Parathyroid adenoma (tissue), 2 donors: Measurements from ENCODE around the gene DFFA.

Experiments
- H2AFZ ChIP-seq: fragments of 300-600 bp; sonication (generic); one replicate; pipeline ENCODE4 v1.7.0; 2017; ENCODE audit warnings: antibody characterized with exemption, mild to moderate bottlenecking
- H3K27ac ChIP-seq: fragments of 300-600 bp; sonication (generic); one replicate; pipeline ENCODE4 v1.7.0; 2017
- H3K27me3 ChIP-seq: fragments of 300-600 bp; sonication (generic); one replicate; pipeline ENCODE4 v1.7.0; 2017; ENCODE audit warnings: low read length; ENCODE audit not compliant: control insufficient read depth, insufficient read depth
- H3K36me3 ChIP-seq: fragments of 300-600 bp; sonication (generic); one replicate; pipeline ENCODE4 v1.7.0; 2017; ENCODE audit warnings: low read length; ENCODE audit not compliant: control insufficient read depth, insufficient read depth
- H3K4me1 ChIP-seq: fragments of 300-600 bp; sonication (generic); one replicate; pipeline ENCODE4 v1.7.0; 2017; ENCODE audit warnings: control low read depth
- H3K4me2 ChIP-seq: fragments of 300-600 bp; sonication (generic); one replicate; pipeline ENCODE4 v1.7.0; 2017; ENCODE audit warnings: low read length
- H3K4me3 ChIP-seq: fragments of 300-600 bp; sonication (generic); one replicate; pipeline ENCODE4 v1.7.0; 2017; ENCODE audit warnings: low read depth, low read length
- H3K79me2 ChIP-seq: fragments of 300-600 bp; sonication (generic); one replicate; pipeline ENCODE4 v1.7.0; 2017; ENCODE audit warnings: control low read depth
- H3K9ac ChIP-seq: fragments of 300-600 bp; sonication (generic); one replicate; pipeline ENCODE4 v1.7.0; 2017; ENCODE audit warnings: mild to moderate bottlenecking
- H3K9me3 ChIP-seq: fragments of 300-600 bp; sonication (generic); one replicate; pipeline ENCODE4 v1.7.0; 2017; ENCODE audit warnings: low read length; ENCODE audit not compliant: control insufficient read depth
- TF ChIP-seq, protein P1 (sequence below): fragments of 300-600 bp; sonication (generic); IDR thresholded peaks from one replicate; pipeline ENCODE4 v1.7.0; 2017; ENCODE audit warnings: antibody characterized with exemption, mild to moderate bottlenecking
- donor health status: primary hyperparathyroidism.

Gene DFFA

DNA sequence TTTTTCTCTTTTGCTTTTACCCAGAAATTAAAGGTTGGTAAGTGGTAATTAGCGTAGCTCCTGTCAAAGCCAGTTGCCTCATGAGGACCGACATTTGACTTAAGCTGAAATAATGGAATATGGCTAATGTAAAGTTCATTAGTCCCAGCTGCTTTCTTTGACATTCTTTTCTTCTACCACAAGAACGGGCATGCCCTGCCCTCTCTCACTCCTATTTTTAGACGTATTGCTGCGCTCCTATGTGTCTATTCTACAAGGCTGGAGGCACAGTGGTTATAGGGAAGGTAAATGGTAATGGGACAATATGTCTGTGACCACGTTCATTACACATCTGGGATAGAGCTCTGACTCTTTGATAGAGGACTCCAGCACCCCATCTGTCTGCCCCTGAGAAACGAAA is 15.7 kb downstream of the DFFA start:
- no peaks in the 10 kb centered on the region for H3K4me1 ChIP-seq
- no peak overlapping the region for H3K4me2 ChIP-seq
- H3K9ac ChIP-seq, result no peak overlapping the region
- TF ChIP-seq, protein P1, sequence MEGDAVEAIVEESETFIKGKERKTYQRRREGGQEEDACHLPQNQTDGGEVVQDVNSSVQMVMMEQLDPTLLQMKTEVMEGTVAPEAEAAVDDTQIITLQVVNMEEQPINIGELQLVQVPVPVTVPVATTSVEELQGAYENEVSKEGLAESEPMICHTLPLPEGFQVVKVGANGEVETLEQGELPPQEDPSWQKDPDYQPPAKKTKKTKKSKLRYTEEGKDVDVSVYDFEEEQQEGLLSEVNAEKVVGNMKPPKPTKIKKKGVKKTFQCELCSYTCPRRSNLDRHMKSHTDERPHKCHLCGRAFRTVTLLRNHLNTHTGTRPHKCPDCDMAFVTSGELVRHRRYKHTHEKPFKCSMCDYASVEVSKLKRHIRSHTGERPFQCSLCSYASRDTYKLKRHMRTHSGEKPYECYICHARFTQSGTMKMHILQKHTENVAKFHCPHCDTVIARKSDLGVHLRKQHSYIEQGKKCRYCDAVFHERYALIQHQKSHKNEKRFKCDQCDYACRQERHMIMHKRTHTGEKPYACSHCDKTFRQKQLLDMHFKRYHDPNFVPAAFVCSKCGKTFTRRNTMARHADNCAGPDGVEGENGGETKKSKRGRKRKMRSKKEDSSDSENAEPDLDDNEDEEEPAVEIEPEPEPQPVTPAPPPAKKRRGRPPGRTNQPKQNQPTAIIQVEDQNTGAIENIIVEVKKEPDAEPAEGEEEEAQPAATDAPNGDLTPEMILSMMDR, result no peak
- no peaks in the 10 kb centered on the region for H3K27me3 ChIP-seq
- no peaks in the 10 kb centered on the region for H3K9me3 ChIP-seq
- H2AFZ ChIP-seq, result no peak overlapping the region
- no peak overlapping the region for H3K27ac ChIP-seq
- no peak overlapping the region for H3K4me3 ChIP-seq
- H3K79me2 ChIP-seq, result no peaks in the 10 kb centered on the region
- no peaks in the 10 kb centered on the region for H3K36me3 ChIP-seq

DNA sequence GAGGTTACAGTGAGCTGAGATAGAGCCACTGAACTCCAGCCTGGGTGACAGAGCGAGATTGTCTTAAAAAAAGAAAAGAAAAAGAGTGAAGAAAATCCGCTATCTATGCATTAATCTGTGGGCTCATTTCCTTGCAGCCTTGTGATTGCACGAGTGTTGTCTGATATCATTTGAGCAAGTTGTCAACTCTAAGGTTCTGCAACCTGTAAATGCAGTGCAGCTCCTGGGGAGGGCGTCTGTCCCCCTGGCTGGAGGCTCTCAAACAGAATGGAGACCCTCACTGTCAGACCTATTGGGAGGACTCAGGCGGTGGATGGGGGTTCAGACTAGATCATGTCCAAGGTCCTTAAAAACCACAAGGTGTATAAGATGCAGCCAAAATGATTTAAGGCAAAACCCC is 16.3 kb downstream of the DFFA start:
- TF ChIP-seq, protein P1, result no peak
- Histone ChIP-seq H3K9ac (no peak overlapping the region), H3K27ac (no peak overlapping the region), H3K4me3 (no peak overlapping the region), H3K9me3 (no peaks in the 10 kb centered on the region), H3K36me3 (no peaks in the 10 kb centered on the region), H3K27me3 (no peaks in the 10 kb centered on the region), H3K4me2 (no peak overlapping the region), H2AFZ (no peak overlapping the region), H3K79me2 (no peaks in the 10 kb centered on the region), H3K4me1 (no peaks in the 10 kb centered on the region)

DNA sequence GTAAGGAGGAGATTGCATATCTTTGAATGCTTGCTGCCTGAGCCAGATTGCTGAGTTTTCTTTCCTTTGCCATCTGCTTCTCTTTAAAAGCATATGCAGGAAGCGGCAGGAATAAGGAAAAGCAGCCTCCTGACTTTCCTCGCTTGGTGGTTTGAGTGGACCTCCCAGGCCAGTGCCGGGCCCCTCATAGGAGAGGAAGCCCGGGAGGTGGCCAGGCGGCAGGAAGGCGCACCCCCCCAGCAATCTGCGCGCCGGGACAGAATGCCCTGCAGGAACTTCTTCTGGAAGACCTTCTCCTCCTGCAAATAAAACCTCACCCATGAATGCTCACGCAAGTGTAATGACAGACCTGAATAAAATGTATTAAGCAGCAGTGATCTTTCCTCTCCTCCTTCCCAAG is 21.0 kb downstream of the DFFA start:
- Histone ChIP-seq H3K27ac (no peak overlapping the region), H3K36me3 (no peaks in the 10 kb centered on the region), H3K4me2 (no peak overlapping the region), H3K4me1 (no peaks in the 10 kb centered on the region), H3K79me2 (no peaks in the 10 kb centered on the region), H3K9ac (no peak overlapping the region), H3K4me3 (no peak overlapping the region), H2AFZ (no peak overlapping the region), H3K9me3 (no peaks in the 10 kb centered on the region), H3K27me3 (no peaks in the 10 kb centered on the region)
- TF ChIP-seq, protein P1, result no peak

DNA sequence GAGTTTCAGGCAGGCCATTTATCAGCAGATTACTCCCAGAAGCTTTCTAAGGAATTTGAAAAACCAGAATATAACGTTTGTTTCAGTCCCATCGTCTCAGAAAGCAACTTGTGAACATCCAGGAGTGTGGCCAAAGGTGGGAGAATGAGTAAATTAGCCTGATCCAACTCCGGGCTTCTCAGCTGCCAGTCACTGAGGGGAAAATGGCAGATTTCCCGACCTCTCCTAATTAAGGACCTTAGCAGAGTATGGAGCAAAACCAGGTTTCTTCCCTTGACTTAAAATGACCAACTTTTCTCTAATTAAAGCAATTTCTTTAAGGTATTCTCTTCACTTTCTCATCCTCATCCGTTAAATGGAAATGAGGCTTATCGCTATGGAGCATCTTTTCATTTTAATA is 21.5 kb downstream of the DFFA start:
- Histone ChIP-seq H2AFZ (no peak overlapping the region), H3K79me2 (no peaks in the 10 kb centered on the region), H3K27me3 (no peaks in the 10 kb centered on the region), H3K9me3 (no peaks in the 10 kb centered on the region), H3K4me1 (no peaks in the 10 kb centered on the region), H3K4me3 (no peak overlapping the region), H3K27ac (no peak overlapping the region), H3K4me2 (no peak overlapping the region), H3K36me3 (no peaks in the 10 kb centered on the region), H3K9ac (no peak overlapping the region)
- TF ChIP-seq, protein P1, result no peak

DNA sequence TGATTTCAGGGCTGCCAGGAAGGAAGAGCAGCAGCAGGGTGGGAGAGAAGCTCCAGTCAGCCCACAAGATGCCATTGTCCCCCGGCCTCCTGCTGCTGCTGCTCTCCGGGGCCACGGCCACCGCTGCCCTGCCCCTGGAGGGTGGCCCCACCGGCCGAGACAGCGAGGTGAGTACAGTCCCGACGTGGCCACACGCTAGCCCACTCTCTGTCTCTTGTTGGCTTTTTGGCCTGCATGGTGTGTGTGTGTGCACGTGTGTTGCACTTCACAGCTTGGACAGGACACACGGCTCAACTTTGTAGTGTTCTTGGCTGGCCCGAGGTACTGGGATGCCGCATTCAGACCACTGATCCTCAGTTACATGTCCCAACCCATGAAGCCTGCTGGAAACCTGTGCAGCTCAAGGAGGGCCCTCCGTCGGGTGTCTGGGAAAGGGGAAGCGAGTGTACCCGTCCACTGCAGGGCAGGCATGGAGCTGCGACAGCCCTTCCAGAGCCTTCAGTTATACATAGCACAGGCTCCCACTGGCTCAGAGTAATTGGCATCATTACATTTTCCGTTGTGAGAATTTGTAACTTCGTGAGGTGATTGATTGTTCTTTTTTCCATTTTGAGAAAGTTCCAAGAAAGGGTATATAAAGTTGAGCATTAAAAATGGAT is 22.0 kb downstream of the DFFA start:
- H3K9me3 ChIP-seq, result no peaks in the 10 kb centered on the region
- H3K9ac ChIP-seq, result no peak overlapping the region
- H3K79me2 ChIP-seq, result no peaks in the 10 kb centered on the region
- H3K4me1 ChIP-seq, result no peaks in the 10 kb centered on the region
- TF ChIP-seq, protein P1, result no peak
- no peaks in the 10 kb centered on the region for H3K36me3 ChIP-seq
- H3K27me3 ChIP-seq, result no peaks in the 10 kb centered on the region
- no peak overlapping the region for H3K4me2 ChIP-seq
- no peak overlapping the region for H2AFZ ChIP-seq
- no peak overlapping the region for H3K27ac ChIP-seq
- no peak overlapping the region for H3K4me3 ChIP-seq
